ENCODE results near the gene BTBD2.

BTBD2 gene

GRCh38 chr19:1959928-1960589 lies 55.5 kb downstream of the BTBD2 start:
- no peak for DNase-seq (ENCODE audit: low spot score)

- DNase-seq (ENCODE audit: low spot score) = no peak
Measured at GRCh38 chr19:1957562-1958248, 57.8 kb downstream of the BTBD2 start.

GRCh38 chr19:1956868-1957492 lies 58.5 kb downstream of the BTBD2 start:
- no peak for DNase-seq (ENCODE audit: low spot score)

- DNase-seq (ENCODE audit: low spot score) = no peak
Measured at GRCh38 chr19:1956122-1956494, 59.4 kb downstream of the BTBD2 start.

GRCh38 chr19:1955171-1956121 lies 60.1 kb downstream of the BTBD2 start:
- DNase-seq (ENCODE audit: low spot score) = no peak

GRCh38 chr19:1954532-1954933 lies 61.0 kb downstream of the BTBD2 start:
- DNase-seq (ENCODE audit: low spot score) = no peak

- DNase-seq (ENCODE audit: low spot score) = no peak
Measured at GRCh38 chr19:1953441-1954094, 61.9 kb downstream of the BTBD2 start.

GRCh38 chr19:1953037-1953436 lies 62.5 kb downstream of the BTBD2 start:
- DNase-seq (ENCODE audit: low spot score) = no peak

GRCh38 chr19:1952635-1953034 lies 62.9 kb downstream of the BTBD2 start:
- DNase-seq (ENCODE audit: low spot score) = no peak

- DNase-seq (ENCODE audit: low spot score) = no peak
Measured at GRCh38 chr19:1950640-1951039, 64.9 kb downstream of the BTBD2 start.

- DNase-seq (ENCODE audit: low spot score) = no peak
Measured at GRCh38 chr19:1949304-1950101, 66.0 kb downstream of the BTBD2 start.

- DNase-seq (ENCODE audit: low spot score) = no peak
Measured at GRCh38 chr19:1947651-1948209, 67.8 kb downstream of the BTBD2 start.

GRCh38 chr19:1945899-1946298 lies 69.6 kb downstream of the BTBD2 start:
- DNase-seq (ENCODE audit: low spot score) = no peak

- no peak for DNase-seq (ENCODE audit: low spot score)
Measured at GRCh38 chr19:1944916-1945561, 70.5 kb downstream of the BTBD2 start.

- no peak for DNase-seq (ENCODE audit: low spot score)
Measured at GRCh38 chr19:1944088-1944915, 71.2 kb downstream of the BTBD2 start.

- DNase-seq (ENCODE audit: low spot score) = no peak
Measured at GRCh38 chr19:1943661-1944087, 71.8 kb downstream of the BTBD2 start.

- DNase-seq (ENCODE audit: low spot score) = no peak
Measured at GRCh38 chr19:1942934-1943555, 72.5 kb downstream of the BTBD2 start.

GRCh38 chr19:1942078-1942933 lies 73.2 kb downstream of the BTBD2 start:
- DNase-seq (ENCODE audit: low spot score) = peak; percentile 78
